GM23338 (cell line): ENCODE data around the gene BTBD1. TPM values are rescaled to one million over a fixed set of nuclear protein-coding genes. Genes with fewer than 3 reads are reported as not detected.

Experiments used
- ATAC-seq: fragments of 200-7000 bp; cut with Tn5 transposase; 3 replicates; pipeline ENCODE4 v1.9.1; 2020
- DNase-seq: peaks from one replicate; pipeline ENCODE4 v3.0.0-alpha.2; 2015; ENCODE audit warnings: low spot score
- H2AFZ ChIP-seq: fragments of 200-600 bp; sonication (generic); 2 replicates; pipeline ENCODE4 v1.8.0; 2016; ENCODE audit warnings: antibody characterized with exemption, mild to moderate bottlenecking, moderate library complexity
- H3F3A ChIP-seq: fragments of 200-600 bp; sonication (generic); replicated peaks from 2 replicates; pipeline ENCODE4 v1.8.0; 2017; ENCODE audit warnings: antibody characterized with exemption, mixed run types, low read depth
- H3K27ac ChIP-seq: fragments of 200-600 bp; sonication (generic); 2 replicates; pipeline ENCODE4 v1.6.1; 2016; ENCODE audit warnings: low read depth
- H3K27me3 ChIP-seq: fragments of 200-600 bp; sonication (generic); 2 replicates; pipeline ENCODE4 v1.8.0; 2016; ENCODE audit warnings: mild to moderate bottlenecking, mixed run types, moderate library complexity; ENCODE audit not compliant: insufficient read depth
- H3K36me3 ChIP-seq: fragments of 200-600 bp; sonication (generic); 2 replicates; pipeline ENCODE4 v1.8.0; 2016; ENCODE audit warnings: mild to moderate bottlenecking; ENCODE audit not compliant: insufficient read depth
- H3K4me1 ChIP-seq: fragments of 200-600 bp; sonication (generic); 2 replicates; pipeline ENCODE4 v1.8.0; 2016; ENCODE audit warnings: mild to moderate bottlenecking, moderate library complexity; ENCODE audit not compliant: insufficient read depth
- H3K4me2 ChIP-seq: fragments of 200-600 bp; sonication (generic); 2 replicates; pipeline ENCODE4 v1.7.1; 2017; ENCODE audit warnings: mixed run types
- H3K4me3 ChIP-seq: fragments of 200-600 bp; sonication (generic); 2 replicates; pipeline ENCODE4 v1.6.1; 2016; ENCODE audit warnings: mixed run types
- H3K79me2 ChIP-seq: fragments of 200-600 bp; sonication (generic); replicated peaks from 2 replicates; pipeline ENCODE4 v1.8.0; 2017; ENCODE audit warnings: mild to moderate bottlenecking; ENCODE audit not compliant: insufficient read depth
- H3K9me2 ChIP-seq: fragments of 200-600 bp; sonication (generic); 2 replicates; pipeline ENCODE4 v1.8.0; 2017; ENCODE audit not compliant: insufficient read depth
- H4K20me1 ChIP-seq: fragments of 200-600 bp; sonication (generic); replicated peaks from 2 replicates; pipeline ENCODE4 v1.8.0; 2017; ENCODE audit warnings: mild to moderate bottlenecking; ENCODE audit not compliant: insufficient read depth
- H3K27ac Mint-ChIP-seq: 2 replicates; pipeline ENCODE4 v1.8.0; 2020; ENCODE audit warnings: inconsistent platforms, mild to moderate bottlenecking, moderate library complexity, mixed read lengths
- H3K27me3 Mint-ChIP-seq: 3 replicates; pipeline ENCODE4 v1.8.0; 2022; ENCODE audit warnings: low read depth, mild to moderate bottlenecking, moderate library complexity, mixed read lengths, inconsistent platforms; ENCODE audit not compliant: insufficient read depth, poor library complexity
- H3K36me3 Mint-ChIP-seq: 3 replicates; pipeline ENCODE4 v1.8.0; 2021; ENCODE audit warnings: low read depth, mild to moderate bottlenecking, inconsistent platforms, moderate library complexity, mixed read lengths
- H3K4me1 Mint-ChIP-seq: 3 replicates; pipeline ENCODE4 v1.8.0; 2020; ENCODE audit warnings: mild to moderate bottlenecking, inconsistent platforms, mixed read lengths
- H3K4me3 Mint-ChIP-seq: 3 replicates; pipeline ENCODE4 v1.8.0; 2021; ENCODE audit warnings: moderate library complexity, mild to moderate bottlenecking, inconsistent platforms, mixed read lengths
- H3K9me3 Mint-ChIP-seq: 3 replicates; pipeline ENCODE4 v1.8.0; 2020; ENCODE audit warnings: moderate library complexity, mild to moderate bottlenecking, inconsistent platforms, mixed read lengths
- CREB1 ChIP-seq: fragments of 250-450 bp; sonication (Bioruptor Pico); IDR thresholded peaks from 2 replicates; pipeline ENCODE4 v1.5.0; 2020; ENCODE audit warnings: low read depth, mild to moderate bottlenecking, moderate library complexity
- EZH2 ChIP-seq: fragments of 200-600 bp; sonication (generic); IDR thresholded peaks from one replicate; pipeline ENCODE4 v1.8.0; 2017; ENCODE audit warnings: antibody characterized with exemption, mild to moderate bottlenecking, low read depth; ENCODE audit not compliant: unreplicated experiment
- EZH2phosphoT487 ChIP-seq: fragments of 200-600 bp; sonication (generic); IDR thresholded peaks from one replicate; pipeline ENCODE4 v1.8.1; 2018; ENCODE audit warnings: antibody characterized with exemption; ENCODE audit not compliant: unreplicated experiment
- JUNB ChIP-seq: IDR thresholded peaks from one replicate; pipeline ENCODE4 v1.6.1; 2016; ENCODE audit warnings: antibody characterized with exemption; ENCODE audit not compliant: unreplicated experiment
- NANOG ChIP-seq: IDR thresholded peaks from 2 replicates; pipeline ENCODE4 v1.6.1; 2016; ENCODE audit warnings: antibody characterized with exemption, borderline replicate concordance
- POLR2AphosphoS5 ChIP-seq: IDR thresholded peaks from 2 replicates; pipeline ENCODE4 v1.6.1; 2016; ENCODE audit warnings: antibody characterized with exemption, low read depth
- STAT1 ChIP-seq: IDR thresholded peaks from one replicate; pipeline ENCODE4 v1.6.1; 2016; ENCODE audit warnings: antibody characterized with exemption; ENCODE audit not compliant: unreplicated experiment
- ZNF114 ChIP-seq: fragments of 250-450 bp; sonication (Bioruptor Pico); IDR thresholded peaks from 2 replicates; pipeline ENCODE4 v1.5.0; 2020; ENCODE audit warnings: mild to moderate bottlenecking, moderate library complexity
- ZNF331 ChIP-seq: fragments of 250-450 bp; sonication (Bioruptor Pico); IDR thresholded peaks from 2 replicates; pipeline ENCODE4 v1.5.0; 2020; ENCODE audit warnings: low read depth, mild to moderate bottlenecking, moderate library complexity
- polyA plus RNA-seq: library from polyadenylated mRNA; unstranded; fragments of >200 nt; fragmentation: Nextera tagmentation; extraction: Ambion mirVana; gene quantifications from 2 replicates; pipeline ENCODE4 v1.2.1, GENCODE V29; 2016
- total RNA-seq: library from RNA; depleted of rRNA; stranded (reverse); fragments of >200 nt; shearing (Covaris generic); gene quantifications from 2 replicates; pipeline ENCODE4 v1.2.3, GENCODE V29; 2014
- TF ChIP-seq, protein P1 (sequence below), 2 experiments: fragments of 200-600 bp in 1 of 2; sonication (generic) in 1 of 2; conservative IDR thresholded peaks; 2 replicates each; pipeline versions ENCODE4 v1.5.1 to v1.6.1; 2016 to 2017; ENCODE audit warnings: antibody characterized with exemption in 2 of 2, low read depth in 2 of 2, mild to moderate bottlenecking in 2 of 2, moderate library complexity in 1 of 2
- TF ChIP-seq, protein P2 (sequence below): IDR thresholded peaks from 2 replicates; pipeline ENCODE4 v1.6.1; 2016; ENCODE audit warnings: antibody characterized with exemption
- TF ChIP-seq, protein P3 (sequence below): fragments of 250-450 bp; sonication (Bioruptor Pico); IDR thresholded peaks from 2 replicates; pipeline ENCODE4 v1.5.0; 2020; ENCODE audit warnings: mild to moderate bottlenecking, moderate library complexity
- TF ChIP-seq, protein P4 (sequence below): IDR thresholded peaks from one replicate; pipeline ENCODE4 v1.6.1; 2018; ENCODE audit warnings: antibody characterized with exemption; ENCODE audit not compliant: unreplicated experiment

The BTBD1 gene
- total and polyA plus RNA-seq, 2 experiments from 2014 or later: 12.6 to 66.1 TPM

DNA sequence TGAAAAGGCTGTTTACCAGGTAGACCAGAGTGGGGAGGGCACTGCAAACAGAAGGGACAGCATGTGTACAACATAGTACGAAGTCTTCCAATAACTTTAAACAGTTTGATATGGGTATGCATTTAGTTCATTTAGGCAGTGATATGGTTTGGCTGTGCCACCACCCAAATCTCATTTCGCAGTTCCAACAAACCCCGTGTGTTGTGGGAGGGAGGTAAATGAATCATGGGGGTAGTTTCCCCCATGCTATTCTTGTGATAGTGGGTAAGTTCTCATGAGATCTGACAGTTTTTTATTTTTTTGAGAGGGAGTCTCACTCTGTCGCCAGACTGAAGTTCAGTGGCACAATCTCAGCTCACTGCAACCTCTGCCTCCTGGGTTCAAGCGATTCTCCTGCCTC lies 88.6 kb downstream of the BTBD1 start:
- no peaks in the 10 kb centered on the region for H3K36me3 Mint-ChIP-seq
- Histone ChIP-seq H3K4me1 (no peaks in the 10 kb centered on the region), H3K27ac (no peak overlapping the region), H3K79me2 (no peaks in the 10 kb centered on the region), H3K36me3 (no peaks in the 10 kb centered on the region; the same call in 1 of the 2 replicates), H3F3A (no peaks in the 10 kb centered on the region), H3K4me3 (no peak overlapping the region), H2AFZ (no peak overlapping the region), H3K27me3 (no peaks in the 10 kb centered on the region), H4K20me1 (0 out of 2 replicates have a peak, but pooled peaks cover 3% of the 10 kb centered on the region), H3K4me2 (no peak overlapping the region), H3K9me2 (no peaks in the 10 kb centered on the region)
- no peak overlapping the region for H3K4me3 Mint-ChIP-seq
- no peaks in the 10 kb centered on the region for H3K9me3 Mint-ChIP-seq
- H3K27ac Mint-ChIP-seq: no peak overlapping the region
- no peak for TF ChIP-seq NANOG
- TF ChIP-seq ZNF114: no peak
- TF ChIP-seq POLR2AphosphoS5: no peak
- TF ChIP-seq, protein P1, sequence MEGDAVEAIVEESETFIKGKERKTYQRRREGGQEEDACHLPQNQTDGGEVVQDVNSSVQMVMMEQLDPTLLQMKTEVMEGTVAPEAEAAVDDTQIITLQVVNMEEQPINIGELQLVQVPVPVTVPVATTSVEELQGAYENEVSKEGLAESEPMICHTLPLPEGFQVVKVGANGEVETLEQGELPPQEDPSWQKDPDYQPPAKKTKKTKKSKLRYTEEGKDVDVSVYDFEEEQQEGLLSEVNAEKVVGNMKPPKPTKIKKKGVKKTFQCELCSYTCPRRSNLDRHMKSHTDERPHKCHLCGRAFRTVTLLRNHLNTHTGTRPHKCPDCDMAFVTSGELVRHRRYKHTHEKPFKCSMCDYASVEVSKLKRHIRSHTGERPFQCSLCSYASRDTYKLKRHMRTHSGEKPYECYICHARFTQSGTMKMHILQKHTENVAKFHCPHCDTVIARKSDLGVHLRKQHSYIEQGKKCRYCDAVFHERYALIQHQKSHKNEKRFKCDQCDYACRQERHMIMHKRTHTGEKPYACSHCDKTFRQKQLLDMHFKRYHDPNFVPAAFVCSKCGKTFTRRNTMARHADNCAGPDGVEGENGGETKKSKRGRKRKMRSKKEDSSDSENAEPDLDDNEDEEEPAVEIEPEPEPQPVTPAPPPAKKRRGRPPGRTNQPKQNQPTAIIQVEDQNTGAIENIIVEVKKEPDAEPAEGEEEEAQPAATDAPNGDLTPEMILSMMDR (conservative IDR thresholded peaks at IDR 0.05; ENCODE audit: low read depth in 2 of 2): no peak
- TF ChIP-seq EZH2: no peak
- TF ChIP-seq, protein P2, sequence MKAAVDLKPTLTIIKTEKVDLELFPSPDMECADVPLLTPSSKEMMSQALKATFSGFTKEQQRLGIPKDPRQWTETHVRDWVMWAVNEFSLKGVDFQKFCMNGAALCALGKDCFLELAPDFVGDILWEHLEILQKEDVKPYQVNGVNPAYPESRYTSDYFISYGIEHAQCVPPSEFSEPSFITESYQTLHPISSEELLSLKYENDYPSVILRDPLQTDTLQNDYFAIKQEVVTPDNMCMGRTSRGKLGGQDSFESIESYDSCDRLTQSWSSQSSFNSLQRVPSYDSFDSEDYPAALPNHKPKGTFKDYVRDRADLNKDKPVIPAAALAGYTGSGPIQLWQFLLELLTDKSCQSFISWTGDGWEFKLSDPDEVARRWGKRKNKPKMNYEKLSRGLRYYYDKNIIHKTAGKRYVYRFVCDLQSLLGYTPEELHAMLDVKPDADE: no peak
- TF ChIP-seq ZNF331 (CRISPR knock-in tag): no peak
- TF ChIP-seq EZH2phosphoT487: no peak
- no peak for TF ChIP-seq JUNB
- no peak for TF ChIP-seq STAT1
- no peak for TF ChIP-seq CREB1 (CRISPR knock-in tag)
- TF ChIP-seq, protein P3, sequence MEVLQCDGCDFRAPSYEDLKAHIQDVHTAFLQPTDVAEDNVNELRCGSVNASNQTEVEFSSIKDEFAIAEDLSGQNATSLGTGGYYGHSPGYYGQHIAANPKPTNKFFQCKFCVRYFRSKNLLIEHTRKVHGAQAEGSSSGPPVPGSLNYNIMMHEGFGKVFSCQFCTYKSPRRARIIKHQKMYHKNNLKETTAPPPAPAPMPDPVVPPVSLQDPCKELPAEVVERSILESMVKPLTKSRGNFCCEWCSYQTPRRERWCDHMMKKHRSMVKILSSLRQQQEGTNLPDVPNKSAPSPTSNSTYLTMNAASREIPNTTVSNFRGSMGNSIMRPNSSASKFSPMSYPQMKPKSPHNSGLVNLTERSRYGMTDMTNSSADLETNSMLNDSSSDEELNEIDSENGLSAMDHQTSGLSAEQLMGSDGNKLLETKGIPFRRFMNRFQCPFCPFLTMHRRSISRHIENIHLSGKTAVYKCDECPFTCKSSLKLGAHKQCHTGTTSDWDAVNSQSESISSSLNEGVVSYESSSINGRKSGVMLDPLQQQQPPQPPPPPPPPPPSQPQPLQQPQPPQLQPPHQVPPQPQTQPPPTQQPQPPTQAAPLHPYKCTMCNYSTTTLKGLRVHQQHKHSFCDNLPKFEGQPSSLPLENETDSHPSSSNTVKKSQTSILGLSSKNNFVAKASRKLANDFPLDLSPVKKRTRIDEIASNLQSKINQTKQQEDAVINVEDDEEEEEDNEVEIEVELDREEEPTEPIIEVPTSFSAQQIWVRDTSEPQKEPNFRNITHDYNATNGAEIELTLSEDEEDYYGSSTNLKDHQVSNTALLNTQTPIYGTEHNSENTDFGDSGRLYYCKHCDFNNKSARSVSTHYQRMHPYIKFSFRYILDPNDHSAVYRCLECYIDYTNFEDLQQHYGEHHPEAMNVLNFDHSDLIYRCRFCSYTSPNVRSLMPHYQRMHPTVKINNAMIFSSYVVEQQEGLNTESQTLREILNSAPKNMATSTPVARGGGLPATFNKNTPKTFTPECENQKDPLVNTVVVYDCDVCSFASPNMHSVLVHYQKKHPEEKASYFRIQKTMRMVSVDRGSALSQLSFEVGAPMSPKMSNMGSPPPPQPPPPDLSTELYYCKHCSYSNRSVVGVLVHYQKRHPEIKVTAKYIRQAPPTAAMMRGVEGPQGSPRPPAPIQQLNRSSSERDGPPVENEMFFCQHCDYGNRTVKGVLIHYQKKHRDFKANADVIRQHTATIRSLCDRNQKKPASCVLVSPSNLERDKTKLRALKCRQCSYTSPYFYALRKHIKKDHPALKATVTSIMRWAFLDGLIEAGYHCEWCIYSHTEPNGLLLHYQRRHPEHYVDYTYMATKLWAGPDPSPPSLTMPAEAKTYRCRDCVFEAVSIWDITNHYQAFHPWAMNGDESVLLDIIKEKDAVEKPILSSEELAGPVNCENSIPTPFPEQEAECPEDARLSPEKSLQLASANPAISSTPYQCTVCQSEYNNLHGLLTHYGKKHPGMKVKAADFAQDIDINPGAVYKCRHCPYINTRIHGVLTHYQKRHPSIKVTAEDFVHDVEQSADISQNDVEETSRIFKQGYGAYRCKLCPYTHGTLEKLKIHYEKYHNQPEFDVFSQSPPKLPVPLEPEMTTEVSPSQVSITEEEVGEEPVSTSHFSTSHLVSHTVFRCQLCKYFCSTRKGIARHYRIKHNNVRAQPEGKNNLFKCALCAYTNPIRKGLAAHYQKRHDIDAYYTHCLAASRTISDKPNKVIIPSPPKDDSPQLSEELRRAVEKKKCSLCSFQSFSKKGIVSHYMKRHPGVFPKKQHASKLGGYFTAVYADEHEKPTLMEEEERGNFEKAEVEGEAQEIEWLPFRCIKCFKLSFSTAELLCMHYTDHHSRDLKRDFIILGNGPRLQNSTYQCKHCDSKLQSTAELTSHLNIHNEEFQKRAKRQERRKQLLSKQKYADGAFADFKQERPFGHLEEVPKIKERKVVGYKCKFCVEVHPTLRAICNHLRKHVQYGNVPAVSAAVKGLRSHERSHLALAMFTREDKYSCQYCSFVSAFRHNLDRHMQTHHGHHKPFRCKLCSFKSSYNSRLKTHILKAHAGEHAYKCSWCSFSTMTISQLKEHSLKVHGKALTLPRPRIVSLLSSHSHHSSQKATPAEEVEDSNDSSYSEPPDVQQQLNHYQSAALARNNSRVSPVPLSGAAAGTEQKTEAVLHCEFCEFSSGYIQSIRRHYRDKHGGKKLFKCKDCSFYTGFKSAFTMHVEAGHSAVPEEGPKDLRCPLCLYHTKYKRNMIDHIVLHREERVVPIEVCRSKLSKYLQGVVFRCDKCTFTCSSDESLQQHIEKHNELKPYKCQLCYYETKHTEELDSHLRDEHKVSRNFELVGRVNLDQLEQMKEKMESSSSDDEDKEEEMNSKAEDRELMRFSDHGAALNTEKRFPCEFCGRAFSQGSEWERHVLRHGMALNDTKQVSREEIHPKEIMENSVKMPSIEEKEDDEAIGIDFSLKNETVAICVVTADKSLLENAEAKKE (CRISPR knock-in tag): no peak
- TF ChIP-seq, protein P4, sequence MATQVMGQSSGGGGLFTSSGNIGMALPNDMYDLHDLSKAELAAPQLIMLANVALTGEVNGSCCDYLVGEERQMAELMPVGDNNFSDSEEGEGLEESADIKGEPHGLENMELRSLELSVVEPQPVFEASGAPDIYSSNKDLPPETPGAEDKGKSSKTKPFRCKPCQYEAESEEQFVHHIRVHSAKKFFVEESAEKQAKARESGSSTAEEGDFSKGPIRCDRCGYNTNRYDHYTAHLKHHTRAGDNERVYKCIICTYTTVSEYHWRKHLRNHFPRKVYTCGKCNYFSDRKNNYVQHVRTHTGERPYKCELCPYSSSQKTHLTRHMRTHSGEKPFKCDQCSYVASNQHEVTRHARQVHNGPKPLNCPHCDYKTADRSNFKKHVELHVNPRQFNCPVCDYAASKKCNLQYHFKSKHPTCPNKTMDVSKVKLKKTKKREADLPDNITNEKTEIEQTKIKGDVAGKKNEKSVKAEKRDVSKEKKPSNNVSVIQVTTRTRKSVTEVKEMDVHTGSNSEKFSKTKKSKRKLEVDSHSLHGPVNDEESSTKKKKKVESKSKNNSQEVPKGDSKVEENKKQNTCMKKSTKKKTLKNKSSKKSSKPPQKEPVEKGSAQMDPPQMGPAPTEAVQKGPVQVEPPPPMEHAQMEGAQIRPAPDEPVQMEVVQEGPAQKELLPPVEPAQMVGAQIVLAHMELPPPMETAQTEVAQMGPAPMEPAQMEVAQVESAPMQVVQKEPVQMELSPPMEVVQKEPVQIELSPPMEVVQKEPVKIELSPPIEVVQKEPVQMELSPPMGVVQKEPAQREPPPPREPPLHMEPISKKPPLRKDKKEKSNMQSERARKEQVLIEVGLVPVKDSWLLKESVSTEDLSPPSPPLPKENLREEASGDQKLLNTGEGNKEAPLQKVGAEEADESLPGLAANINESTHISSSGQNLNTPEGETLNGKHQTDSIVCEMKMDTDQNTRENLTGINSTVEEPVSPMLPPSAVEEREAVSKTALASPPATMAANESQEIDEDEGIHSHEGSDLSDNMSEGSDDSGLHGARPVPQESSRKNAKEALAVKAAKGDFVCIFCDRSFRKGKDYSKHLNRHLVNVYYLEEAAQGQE: no peak
- no peaks in the 10 kb centered on the region for H3K27me3 Mint-ChIP-seq
- ATAC-seq: no peak
- H3K4me1 Mint-ChIP-seq: no peaks in the 10 kb centered on the region
- no peak for DNase-seq
